IMR-90 (cell line): ENCODE data around the gene SEC23A. TPM values are rescaled to one million over a fixed set of nuclear protein-coding genes. Genes with fewer than 3 reads are reported as not detected.

ENCODE experiments used
- ATAC-seq: fragments of 200-7000 bp; cut with Tn5 transposase; 2 replicates; pipeline ENCODE4 v1.9.1; 2020; ENCODE audit warnings: low read depth, mild to moderate bottlenecking, moderate library complexity
- BruUV-seq: library from RNA; stranded (reverse); fragments of 400-500 nt; replicated peaks from 2 replicates; lab custom pipeline; 2021; lab: Mats Ljungman, UMichigan
- CTCF ChIA-PET: fragments of 300-600 bp; formaldehyde crosslinking; extraction: SDS; loops from one replicate; lab custom pipeline; 2021; ENCODE audit warnings: antibody characterized with exemption; lab: Yijun Ruan, JAX
- POLR2A ChIA-PET: fragments of 300-600 bp; sonication (Branson Sonifier 250); formaldehyde crosslinking; loops from one replicate; lab custom pipeline; 2022; ENCODE audit warnings: antibody characterized with exemption; ENCODE audit not compliant: unreplicated experiment; lab: Charles Lee
- DNase-seq: peaks from one replicate; pipeline ENCODE4 v3.0.0; 2013
- H2AFZ ChIP-seq: replicated peaks from 2 replicates; pipeline ENCODE3; 2013; ENCODE audit warnings: low read length, mild to moderate bottlenecking; ENCODE audit not compliant: poor library complexity
- H2AK5ac ChIP-seq: 2 replicates; pipeline ENCODE4 v1.6.1; 2013; ENCODE audit warnings: low read depth, low read length, inconsistent platforms
- H2AK9ac ChIP-seq: replicated peaks from 2 replicates; pipeline ENCODE3; 2013; ENCODE audit warnings: mild to moderate bottlenecking, low read depth, low read length, moderate library complexity; ENCODE audit not compliant: poor library complexity
- H2BK120ac ChIP-seq: 2 replicates; pipeline ENCODE4 v1.6.1; 2013; ENCODE audit warnings: low read depth, low read length, inconsistent platforms
- H2BK15ac ChIP-seq: 3 replicates; pipeline ENCODE4 v1.6.1; 2013; ENCODE audit warnings: low read depth, low read length, inconsistent platforms
- H2BK20ac ChIP-seq: 2 replicates; pipeline ENCODE4 v1.6.1; 2013; ENCODE audit warnings: low read depth, mild to moderate bottlenecking, inconsistent platforms, low read length, moderate library complexity
- H2BK5ac ChIP-seq: 2 replicates; pipeline ENCODE4 v1.6.1; 2013; ENCODE audit warnings: mild to moderate bottlenecking, low read depth, low read length, inconsistent platforms; ENCODE audit not compliant: poor library complexity, severe bottlenecking
- H3K14ac ChIP-seq: replicated peaks from 2 replicates; pipeline ENCODE4 v1.6.1; 2013; ENCODE audit warnings: low read depth, low read length, inconsistent platforms
- H3K18ac ChIP-seq: 2 replicates; pipeline ENCODE4 v1.6.1; 2013; ENCODE audit warnings: low read depth, low read length, control low read depth
- H3K23ac ChIP-seq: 2 replicates; pipeline ENCODE4 v1.6.1; 2013; ENCODE audit warnings: low read depth, low read length, inconsistent platforms
- H3K27ac ChIP-seq: 2 replicates; pipeline ENCODE4 v1.5.1; 2013; ENCODE audit warnings: mild to moderate bottlenecking, control low read depth, low read length; ENCODE audit not compliant: insufficient read depth
- H3K27me3 ChIP-seq: 2 replicates; pipeline ENCODE4 v1.6.1; 2013; ENCODE audit warnings: low read length; ENCODE audit not compliant: control insufficient read depth, insufficient read depth
- H3K36me3 ChIP-seq: 2 replicates; pipeline ENCODE4 v1.6.1; 2013; ENCODE audit warnings: low read length, mixed read lengths; ENCODE audit not compliant: control insufficient read depth, insufficient read depth
- H3K4ac ChIP-seq: 2 replicates; pipeline ENCODE4 v1.6.1; 2013; ENCODE audit warnings: low read depth, low read length, inconsistent platforms
- H3K4me1 ChIP-seq: 2 replicates; pipeline ENCODE4 v1.6.1; 2013; ENCODE audit warnings: low read length, mixed read lengths; ENCODE audit not compliant: control insufficient read depth, insufficient read depth
- H3K4me2 ChIP-seq: 2 replicates; pipeline ENCODE4 v1.6.1; 2013; ENCODE audit warnings: low read depth, mild to moderate bottlenecking, control low read depth, low read length, moderate library complexity
- H3K4me3 ChIP-seq: 2 replicates; pipeline ENCODE4 v1.5.1; 2013; ENCODE audit warnings: low read depth, mild to moderate bottlenecking, control low read depth, low read length, moderate library complexity; ENCODE audit not compliant: insufficient read depth
- H3K56ac ChIP-seq: 2 replicates; pipeline ENCODE4 v1.6.1; 2013; ENCODE audit warnings: low read length, inconsistent platforms; ENCODE audit not compliant: insufficient read depth; ENCODE audit errors: extremely low read depth
- H3K79me1 ChIP-seq, 2 experiments: 2 replicates each; pipeline ENCODE4 v1.6.1; 2013; ENCODE audit warnings: low read length in 2 of 2, inconsistent platforms in 1 of 2, low read depth in 1 of 2
- H3K9ac ChIP-seq: 2 replicates; pipeline ENCODE4 v1.6.1; 2013; ENCODE audit warnings: low read depth, low read length, control low read depth
- H3K9me1 ChIP-seq: 2 replicates; pipeline ENCODE4 v1.6.1; 2013; ENCODE audit warnings: low read length, inconsistent platforms; ENCODE audit not compliant: insufficient read depth
- H3K9me3 ChIP-seq: 2 replicates; pipeline ENCODE4 v1.6.1; 2013; ENCODE audit warnings: low read length; ENCODE audit not compliant: control insufficient read depth, insufficient read depth
- H4K20me1 ChIP-seq: 2 replicates; pipeline ENCODE4 v1.6.1; 2013; ENCODE audit warnings: low read length, inconsistent platforms; ENCODE audit not compliant: insufficient read depth
- H4K5ac ChIP-seq: 2 replicates; pipeline ENCODE4 v1.6.1; 2013; ENCODE audit warnings: mild to moderate bottlenecking, low read depth, low read length, control low read depth
- H4K8ac ChIP-seq, 2 experiments: 2 replicates each; pipeline ENCODE4 v1.6.1; 2013; ENCODE audit warnings: low read depth in 2 of 2, low read length in 2 of 2, control low read depth in 1 of 2, inconsistent platforms in 1 of 2
- H4K91ac ChIP-seq: 2 replicates; pipeline ENCODE4 v1.6.1; 2013; ENCODE audit warnings: low read depth, low read length, inconsistent platforms; ENCODE audit not compliant: insufficient read depth
- BHLHE40 ChIP-seq: fragments of 150-350 bp; IDR thresholded peaks from 2 replicates; pipeline ENCODE4 v1.6.1; 2016; ENCODE audit warnings: mild to moderate bottlenecking, low read depth, low read length
- CEBPB ChIP-seq: IDR thresholded peaks from 2 replicates; pipeline ENCODE4 v1.6.1; 2012; ENCODE audit warnings: low read depth, low read length, improper control_type of control experiment
- FOS ChIP-seq: fragments of 150-350 bp; IDR thresholded peaks from 2 replicates; pipeline ENCODE4 v1.6.1; 2016; ENCODE audit warnings: low read depth, low read length
- MXI1 ChIP-seq: IDR thresholded peaks from 2 replicates; pipeline ENCODE4 v1.6.1; 2012; ENCODE audit warnings: low read depth, mild to moderate bottlenecking, low read length, moderate library complexity, borderline replicate concordance
- USF2 ChIP-seq: fragments of 150-350 bp; IDR thresholded peaks from 2 replicates; pipeline ENCODE4 v1.6.1; 2017; ENCODE audit warnings: mild to moderate bottlenecking, antibody characterized with exemption, low read length, low read depth
- WGBS, 2 experiments: methylation state at CpG; one replicate each; pipeline versions ENCODE4 v1.1.5 to v1.1.7; 2013; ENCODE audit warnings: missing lambda C conversion rate in 2 of 2; ENCODE audit not compliant: insufficient read length in 1 of 2; ENCODE audit errors: extremely low coverage in 2 of 2; 5-methylcytosine and 5-hydroxymethylcytosine counted together
- dilution Hi-C: fragments of 300-500 bp; cut with HindIII; formaldehyde crosslinking; loops from one replicate; pipeline ENCODE4 v1.14.3; 2018; ENCODE audit warnings: low sequenced_read_pairs; ENCODE audit not compliant: unreplicated experiment
- in situ Hi-C: fragments of 300-500 bp; cut with MboI; formaldehyde crosslinking; loops from 3 replicates; pipeline ENCODE4 v1.14.3; 2019; ENCODE audit warnings: low sequenced_read_pairs, inconsistent platforms, mixed read lengths
- intact Hi-C: fragments of 100-400 bp; cut with micrococcal nuclease; formaldehyde crosslinking; loops from 2 replicates; pipeline ENCODE4 v1.10.0; 2022
- polyA plus RNA-seq, 3 experiments: library from polyadenylated mRNA; depleted of rRNA; stranded (reverse); fragments of >200 nt; gene quantifications; 2 replicates each; pipeline ENCODE4 v1.2.3, GENCODE V29; 2012; ENCODE audit warnings: low replicate concordance in 1 of 3
- total RNA-seq: library from RNA; depleted of rRNA; stranded (reverse); fragments of >200 nt; gene quantifications from 2 replicates; pipeline ENCODE4 v1.2.3, GENCODE V29; 2012
- TF ChIP-seq, protein P1 (sequence below): fragments of 150-350 bp; IDR thresholded peaks from 2 replicates; pipeline ENCODE4 v1.6.1; 2016; ENCODE audit warnings: low read depth, mild to moderate bottlenecking, low read length, moderate library complexity, borderline replicate concordance

Gene SEC23A
- total and polyA plus RNA-seq, 2 of the 4 experiments (the other 2 are of a cell fraction), result 141 to 609 TPM

DNA sequence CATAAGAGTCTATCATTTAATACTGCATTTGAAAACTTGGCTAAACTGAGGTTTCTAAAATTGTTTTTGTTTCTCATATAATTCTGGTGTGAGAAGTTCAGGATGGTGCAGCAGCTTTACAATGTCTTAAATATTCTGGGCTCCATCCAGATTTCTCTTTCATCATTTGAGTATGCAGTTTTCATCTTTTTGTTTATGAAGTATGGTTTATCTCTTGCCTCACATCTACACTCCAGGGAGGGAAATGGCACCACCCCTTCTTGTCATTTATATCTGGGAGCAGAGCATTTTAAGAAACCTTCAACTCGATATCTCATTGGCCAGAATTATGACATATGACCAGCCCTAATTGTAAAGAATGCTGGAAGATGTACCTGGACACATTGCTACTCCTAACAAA lies 35.4 kb upstream of the SEC23A start:
- Histone ChIP-seq H2BK120ac (no peak overlapping the region), H3K56ac (no peak overlapping the region), H2BK5ac (no peak overlapping the region), H2AFZ (no peak overlapping the region), H3K18ac (no peak overlapping the region), H4K8ac (no peak overlapping the region), H3K23ac (no peak overlapping the region), H3K4me2 (no peak overlapping the region), H3K4ac (no peak overlapping the region), H3K9me1 (no peaks in the 10 kb centered on the region), H2AK5ac (no peak overlapping the region), H3K79me1 (no peaks in the 10 kb centered on the region), H2AK9ac (no peak overlapping the region), H2BK20ac (no peak overlapping the region), H3K27ac (no peak overlapping the region), H2BK15ac (no peak overlapping the region), H3K27me3 (no peaks in the 10 kb centered on the region), H3K4me3 (no peak overlapping the region), H4K91ac (no peak overlapping the region), H3K36me3 (peaks cover 20% of the 10 kb centered on the region), H3K9ac (no peak overlapping the region), H4K5ac (no peak overlapping the region), H4K20me1 (no peaks in the 10 kb centered on the region), H3K4me1 (peaks cover 6% of the 10 kb centered on the region; the same call in 1 of the 2 replicates), H3K14ac (no peak overlapping the region), H3K9me3 (no peaks in the 10 kb centered on the region; the same call in 1 of the 2 replicates)
- BruUV-seq, result no TSS peak
- in situ Hi-C loops, result no loop called here
- dilution Hi-C loops, result no loop called here
- WGBS, 2 experiments, result no CpG with 5 or more reads among the region's 1 CpG
- intact Hi-C loops, result no loop called here
- TF ChIP-seq FOS, result no peak
- no peak for TF ChIP-seq USF2
- no peak for TF ChIP-seq BHLHE40
- TF ChIP-seq CEBPB, result peak; percentile 26; the same call in 1 of the 2 replicates
- TF ChIP-seq MXI1, result no peak
- TF ChIP-seq, protein P1, sequence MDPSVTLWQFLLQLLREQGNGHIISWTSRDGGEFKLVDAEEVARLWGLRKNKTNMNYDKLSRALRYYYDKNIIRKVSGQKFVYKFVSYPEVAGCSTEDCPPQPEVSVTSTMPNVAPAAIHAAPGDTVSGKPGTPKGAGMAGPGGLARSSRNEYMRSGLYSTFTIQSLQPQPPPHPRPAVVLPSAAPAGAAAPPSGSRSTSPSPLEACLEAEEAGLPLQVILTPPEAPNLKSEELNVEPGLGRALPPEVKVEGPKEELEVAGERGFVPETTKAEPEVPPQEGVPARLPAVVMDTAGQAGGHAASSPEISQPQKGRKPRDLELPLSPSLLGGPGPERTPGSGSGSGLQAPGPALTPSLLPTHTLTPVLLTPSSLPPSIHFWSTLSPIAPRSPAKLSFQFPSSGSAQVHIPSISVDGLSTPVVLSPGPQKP, result no peak
- DNase-seq (peak; percentile 63), ATAC-seq (peak; percentile 80)
- ChIA-PET CTCF (no interaction called here), POLR2A (no interaction called here)
